H1 (cell line): Measurements from ENCODE around the gene ETV1. TPM values are rescaled to one million over a fixed set of nuclear protein-coding genes. Genes with fewer than 3 reads are reported as not detected.

ENCODE experiments used
- CTCF ChIA-PET: fragments of 300-600 bp; sonication (Branson Sonifier 250); formaldehyde crosslinking; loops from one replicate; lab custom pipeline; 2021; ENCODE audit not compliant: partially characterized antibody; lab: Charles Lee
- POLR2A ChIA-PET: fragments of 300-600 bp; sonication (Branson Sonifier 250); formaldehyde crosslinking; loops from one replicate; lab custom pipeline; 2021; ENCODE audit warnings: inconsistent platforms; ENCODE audit not compliant: partially characterized antibody; lab: Charles Lee
- DNase-seq, 2 experiments: peaks; one replicate each; pipeline versions ENCODE4 v3.0.0 to v3.0.0-alpha.2; 2010 to 2022; ENCODE audit warnings: low spot score in 2 of 2, low read depth in 1 of 2, mixed read lengths in 1 of 2
- FAIRE-seq: peaks from 2 replicates; lab custom pipeline; 2011; peaks lifted over from hg19 to GRCh38; lab: Jason Lieb, UNC
- H2AFZ ChIP-seq: 2 replicates; pipeline ENCODE4 v1.8.1; 2012; ENCODE audit warnings: low read length, inconsistent platforms
- H2AK5ac ChIP-seq: 2 replicates; pipeline ENCODE4 v1.6.1; 2013; ENCODE audit warnings: low read depth, low read length
- H2BK120ac ChIP-seq: replicated peaks from 2 replicates; pipeline ENCODE3; 2013; ENCODE audit warnings: low read depth, low read length, inconsistent platforms
- H2BK12ac ChIP-seq: 2 replicates; pipeline ENCODE4 v1.6.1; 2013; ENCODE audit warnings: low read depth, low read length
- H2BK15ac ChIP-seq: 2 replicates; pipeline ENCODE4 v1.6.1; 2013; ENCODE audit warnings: low read length
- H2BK20ac ChIP-seq: 2 replicates; pipeline ENCODE4 v1.6.1; 2013; ENCODE audit warnings: low read length
- H2BK5ac ChIP-seq: 2 replicates; pipeline ENCODE4 v1.6.1; 2013; ENCODE audit warnings: low read depth, low read length
- H3K14ac ChIP-seq: 2 replicates; pipeline ENCODE4 v1.6.1; 2013; ENCODE audit warnings: inconsistent platforms; ENCODE audit not compliant: insufficient read length
- H3K18ac ChIP-seq: 2 replicates; pipeline ENCODE4 v1.6.1; 2013; ENCODE audit warnings: low read length; ENCODE audit errors: extremely low read depth
- H3K23ac ChIP-seq: 2 replicates; pipeline ENCODE4 v1.6.1; 2013; ENCODE audit warnings: inconsistent platforms; ENCODE audit not compliant: insufficient read length
- H3K23me2 ChIP-seq: 2 replicates; pipeline ENCODE4 v1.6.1; 2013; ENCODE audit warnings: low read depth, low read length
- H3K27ac ChIP-seq: 2 replicates; pipeline ENCODE4 v1.6.1; 2011; ENCODE audit warnings: low read depth, low read length, inconsistent platforms
- H3K27me3 ChIP-seq, 4 experiments: replicated peaks in 1 of 4; 1 replicate in 1 of 4; 2 replicates in 3 of 4; pipeline versions ENCODE4 v1.6.1 to v1.8.1; 2011 to 2013; ENCODE audit warnings: low read length in 3 of 4, mild to moderate bottlenecking in 3 of 4, inconsistent platforms in 2 of 4, mixed read lengths in 2 of 4, moderate library complexity in 1 of 4; ENCODE audit not compliant: control insufficient read depth in 3 of 4, insufficient read depth in 3 of 4; ENCODE audit errors: extremely low read depth in 1 of 4
- H3K36me3 ChIP-seq, 4 experiments: 2 replicates each; pipeline versions ENCODE4 v1.6.1 to v1.8.1; 2011 to 2013; ENCODE audit warnings: mild to moderate bottlenecking in 4 of 4, low read length in 3 of 4, moderate library complexity in 2 of 4, control low read depth in 1 of 4, inconsistent platforms in 1 of 4; ENCODE audit not compliant: insufficient read depth in 4 of 4, control insufficient read depth in 2 of 4
- H3K4ac ChIP-seq: replicated peaks from 2 replicates; pipeline ENCODE3; 2013; ENCODE audit warnings: low read length, low read depth, mixed read lengths, inconsistent platforms; ENCODE audit not compliant: insufficient read length
- H3K4me1 ChIP-seq, 4 experiments: replicated peaks in 1 of 4; 1 replicate in 1 of 4; 2 replicates in 3 of 4; pipeline versions ENCODE4 v1.6.1 to v1.8.1; 2011 to 2013; ENCODE audit warnings: low read length in 3 of 4, inconsistent platforms in 2 of 4, mixed read lengths in 1 of 4; ENCODE audit not compliant: insufficient read depth in 4 of 4, control insufficient read depth in 3 of 4
- H3K4me2 ChIP-seq, 2 experiments: 2 replicates each; pipeline versions ENCODE4 v1.6.1 to v1.8.1; 2011 to 2013; ENCODE audit warnings: low read depth in 2 of 2, low read length in 2 of 2, control low read depth in 1 of 2, inconsistent platforms in 1 of 2, mild to moderate bottlenecking in 1 of 2; ENCODE audit not compliant: insufficient read depth in 1 of 2
- H3K4me3 ChIP-seq, 4 experiments: fragments of 200-600, 300-600 bp in 1 of 4; sonication (generic), shearing (Covaris generic), sonication (Bioruptor Twin) in 1 of 4; 2 replicates each; pipeline versions ENCODE4 v1.5.1 to v1.8.1; 2011 to 2016; ENCODE audit warnings: low read length in 4 of 4, low read depth in 3 of 4, control low read depth in 2 of 4, inconsistent platforms in 2 of 4, mild to moderate bottlenecking in 2 of 4, mixed read lengths in 1 of 4, moderate library complexity in 1 of 4; ENCODE audit not compliant: insufficient read depth in 2 of 4; ENCODE audit errors: extremely low read depth in 1 of 4
- H3K56ac ChIP-seq: replicated peaks from 2 replicates; pipeline ENCODE3; 2013; ENCODE audit warnings: low read depth, mild to moderate bottlenecking, mixed read lengths, low read length, inconsistent platforms; ENCODE audit not compliant: insufficient read length
- H3K79me1 ChIP-seq: 2 replicates; pipeline ENCODE4 v1.6.1; 2013; ENCODE audit warnings: low read depth, low read length, control low read depth
- H3K79me2 ChIP-seq, 2 experiments: 2 replicates each; pipeline versions ENCODE4 v1.6.1 to v1.8.1; 2012 to 2013; ENCODE audit warnings: low read length in 2 of 2, mild to moderate bottlenecking in 2 of 2, inconsistent platforms in 1 of 2; ENCODE audit not compliant: insufficient read depth in 2 of 2, control insufficient read depth in 1 of 2
- H3K9ac ChIP-seq, 4 experiments: replicated peaks in 1 of 4; 1 replicate in 1 of 4; 2 replicates in 3 of 4; pipeline versions ENCODE4 v1.6.1 to v1.8.1; 2011 to 2013; ENCODE audit warnings: low read depth in 3 of 4, low read length in 3 of 4, control low read depth in 2 of 4, mild to moderate bottlenecking in 2 of 4, moderate library complexity in 2 of 4, inconsistent platforms in 1 of 4; ENCODE audit errors: extremely low read depth in 1 of 4
- H3K9me3 ChIP-seq, 2 experiments: 2 replicates each; pipeline versions ENCODE4 v1.6.1 to v1.8.1; 2012 to 2013; ENCODE audit warnings: mild to moderate bottlenecking in 2 of 2, moderate library complexity in 2 of 2, control low read depth in 1 of 2, inconsistent platforms in 1 of 2, low read depth in 1 of 2, low read length in 1 of 2, mixed read lengths in 1 of 2; ENCODE audit not compliant: insufficient read depth in 2 of 2
- H4K20me1 ChIP-seq, 2 experiments: replicated peaks in 1 of 2; 2 replicates each; pipeline versions ENCODE3 to v1.8.1; 2011 to 2013; ENCODE audit warnings: inconsistent platforms in 2 of 2, low read length in 2 of 2, mild to moderate bottlenecking in 1 of 2; ENCODE audit not compliant: insufficient read depth in 2 of 2, control insufficient read depth in 1 of 2
- H4K5ac ChIP-seq: 2 replicates; pipeline ENCODE4 v1.6.1; 2013; ENCODE audit warnings: low read length, low read depth, mixed read lengths, inconsistent platforms; ENCODE audit not compliant: insufficient read length
- H4K8ac ChIP-seq: 2 replicates; pipeline ENCODE4 v1.8.0; 2013; ENCODE audit warnings: mild to moderate bottlenecking, moderate library complexity, low read length, inconsistent platforms; ENCODE audit not compliant: insufficient read depth; ENCODE audit errors: extremely low read depth
- H4K91ac ChIP-seq: replicated peaks from 2 replicates; pipeline ENCODE3; 2013; ENCODE audit warnings: low read length, mixed read lengths, inconsistent platforms; ENCODE audit not compliant: insufficient read length
- BACH1 ChIP-seq: IDR thresholded peaks from 2 replicates; pipeline ENCODE4 v1.6.1; 2012; ENCODE audit warnings: low read length, improper control_type of control experiment
- CEBPB ChIP-seq: IDR thresholded peaks from 2 replicates; pipeline ENCODE4 v1.6.1; 2012; ENCODE audit warnings: low read depth, low read length
- CREB1 ChIP-seq: IDR thresholded peaks from 2 replicates; pipeline ENCODE4 v1.6.1; 2012; ENCODE audit warnings: inconsistent platforms
- EP300 ChIP-seq, 2 experiments: IDR thresholded peaks; 1 replicate in 1 of 2; 2 replicates in 1 of 2; pipeline ENCODE4 v1.6.1; 2011 to 2012; ENCODE audit warnings: low read depth in 2 of 2, low read length in 2 of 2, mild to moderate bottlenecking in 2 of 2, borderline replicate concordance in 1 of 2, inconsistent platforms in 1 of 2, moderate library complexity in 1 of 2
- FOSL1 ChIP-seq: IDR thresholded peaks from 2 replicates; pipeline ENCODE4 v1.6.1; 2011; ENCODE audit warnings: mild to moderate bottlenecking, low read depth, low read length, moderate library complexity; ENCODE audit not compliant: insufficient read depth
- MAFK ChIP-seq: IDR thresholded peaks from 2 replicates; pipeline ENCODE4 v1.6.1; 2012; ENCODE audit warnings: low read depth, mild to moderate bottlenecking, improper control_type of control experiment, low read length
- MAX ChIP-seq: IDR thresholded peaks from 2 replicates; pipeline ENCODE4 v1.6.1; 2012; ENCODE audit warnings: inconsistent platforms
- NANOG ChIP-seq: IDR thresholded peaks from 2 replicates; pipeline ENCODE4 v1.6.1; 2011; ENCODE audit warnings: low read length, low read depth, mild to moderate bottlenecking, inconsistent platforms; ENCODE audit not compliant: insufficient read depth, poor library complexity, severe bottlenecking
- SIN3A ChIP-seq, 2 experiments: IDR thresholded peaks in 1 of 2; conservative IDR thresholded peaks in 1 of 2; 2 replicates each; pipeline ENCODE4 v1.6.1; 2011 to 2012; ENCODE audit warnings: low read length in 2 of 2, improper control_type of control experiment in 1 of 2, low read depth in 1 of 2, mild to moderate bottlenecking in 1 of 2
- SP4 ChIP-seq: IDR thresholded peaks from 2 replicates; pipeline ENCODE4 v1.6.1; 2012; ENCODE audit warnings: low read length, inconsistent platforms
- polyA plus RNA-seq, 7 experiments: library from polyadenylated mRNA; depleted of rRNA in 3 of 7; stranded (reverse) in 5 of 7; unstranded in 2 of 7; fragments of >200 nt in 5 of 7; fragments of 200-250 nt in 2 of 7; gene quantifications; 1 replicate in 5 of 7; 2 replicates in 1 of 7; 4 replicates in 1 of 7; pipeline versions ENCODE4 v1.2.1 to v1.2.3, GENCODE V29; 2011 to 2013; ENCODE audit warnings: missing spikeins in 2 of 7, mixed read lengths in 2 of 7
- total RNA-seq: library from RNA; stranded (reverse); fragmentation: NEBNext Ultra II Directional; extraction: Animal tissue kit (Norgen Biotek cat#: 25700); gene quantifications from 2 replicates; pipeline ENCODE4 v1.2.1, GENCODE V29; 2021

The ETV1 gene
- total and polyA plus RNA-seq, 2 of the 8 experiments (the other 6 are each of a cell fraction or from before 2014, with no cell fraction given) = 58.3 to 91.2 TPM

DNA sequence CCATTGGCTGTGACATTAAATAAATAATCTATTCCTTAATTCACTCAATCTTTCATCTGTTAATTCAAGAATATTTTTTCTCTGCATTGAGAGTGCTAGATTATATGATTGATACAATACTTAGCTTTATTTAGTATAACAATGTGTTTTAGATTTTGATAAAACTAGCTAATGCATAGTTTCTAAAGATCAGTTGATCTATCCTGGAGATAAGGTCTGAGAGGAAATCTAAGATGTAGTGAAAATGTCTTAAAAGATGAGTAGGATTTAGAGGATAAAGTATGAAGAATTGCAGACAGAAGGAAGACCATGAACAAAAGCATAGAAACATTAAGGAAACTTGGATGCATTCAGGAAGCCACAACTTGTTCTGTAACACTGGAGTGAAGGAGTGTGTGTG, 110.3 kb downstream of the ETV1 start:
- Histone ChIP-seq H2BK15ac (no peak overlapping the region), H3K14ac (no peak overlapping the region), H2BK20ac (no peak overlapping the region), H4K91ac (no peak overlapping the region), H3K9me3 (no peaks in the 10 kb centered on the region), H2AK5ac (no peak overlapping the region), H3K4me3 (no peak overlapping the region), H3K23me2 (no peaks in the 10 kb centered on the region), H2AFZ (no peak overlapping the region), H3K27ac (no peak overlapping the region), H3K18ac (no peak overlapping the region), H4K5ac (no peak overlapping the region), H3K27me3 (no peaks in the 10 kb centered on the region), H3K9ac (no peak overlapping the region), H4K20me1 (no peaks in the 10 kb centered on the region), H3K36me3 (no peaks in the 10 kb centered on the region), H4K8ac (no peak overlapping the region), H3K79me2 (no peaks in the 10 kb centered on the region), H2BK12ac (no peak overlapping the region), H3K23ac (no peak overlapping the region), H3K4ac (no peak overlapping the region), H3K4me1 (peaks cover 0 to 3% (median 0%) of the 10 kb centered on the region in 4 experiments; a peak in 1 of 7 replicates), H2BK5ac (no peak overlapping the region), H3K56ac (no peak overlapping the region), H3K4me2 (no peak overlapping the region), H2BK120ac (no peak overlapping the region), H3K79me1 (no peaks in the 10 kb centered on the region)
- ChIA-PET CTCF (interaction anchor here (1.6 kb wide), 1 partner anchor 8 kb away, joined by 4 read pairs; no protein-coding TSS in a partner anchor), POLR2A (no interaction called here)
- FAIRE-seq = no peak
- no peak for DNase-seq
- TF ChIP-seq EP300 (IDR thresholded peaks at IDR 0.05; ENCODE audit: borderline replicate concordance in 1 of 2, low read depth in 2 of 2, low read length in 2 of 2) (no peak), CREB1 (no peak), MAX (no peak), SP4 (no peak), CEBPB (no peak), MAFK (no peak), BACH1 (no peak), FOSL1 (no peak), SIN3A (conservative IDR thresholded peaks at IDR 0.05 in 1 of 2, IDR thresholded peaks at IDR 0.05 in 1 of 2; ENCODE audit: low read depth in 1 of 2, low read length in 2 of 2) (no peak), NANOG (no peak)
